OCI-LY1 (cell line): ENCODE data around the gene FBXO41.
A peak's percentile ranks its signal among the peaks of the same experiment; 100 is the strongest.

ENCODE experiments used
- H2AFZ ChIP-seq: fragments of 200-600 bp; sonication (generic), shearing (Covaris generic); 2 replicates; pipeline ENCODE4 v1.6.0; 2014; ENCODE audit warnings: antibody characterized with exemption, mild to moderate bottlenecking, low read length
- H3F3A ChIP-seq: fragments of 200-600 bp; sonication (generic), shearing (Covaris generic); 2 replicates; pipeline ENCODE4 v1.6.0; 2014; ENCODE audit warnings: mild to moderate bottlenecking, antibody characterized with exemption, low read length, moderate library complexity; ENCODE audit not compliant: insufficient read depth
- H3K27ac ChIP-seq: fragments of 200-600 bp; sonication (generic); 2 replicates; pipeline ENCODE4 v1.5.1; 2014; ENCODE audit warnings: low read length, mixed run types, mild to moderate bottlenecking, low read depth; ENCODE audit not compliant: poor library complexity, severe bottlenecking
- H3K27me3 ChIP-seq: fragments of 200-600 bp; sonication (generic); 2 replicates; pipeline ENCODE4 v1.6.0; 2014; ENCODE audit warnings: antibody characterized with exemption, mild to moderate bottlenecking, low read length, moderate library complexity; ENCODE audit not compliant: insufficient read depth
- H3K36me3 ChIP-seq: fragments of 200-600 bp; sonication (generic); 2 replicates; pipeline ENCODE4 v1.6.1; 2014; ENCODE audit warnings: mild to moderate bottlenecking, antibody characterized with exemption, low read length, moderate library complexity, mixed read lengths; ENCODE audit not compliant: insufficient read depth
- H3K4me1 ChIP-seq: fragments of 200-600 bp; sonication (generic); 2 replicates; pipeline ENCODE4 v1.5.1; 2014; ENCODE audit warnings: mild to moderate bottlenecking, low read length, moderate library complexity; ENCODE audit not compliant: insufficient read depth, severe bottlenecking
- H3K4me2 ChIP-seq: fragments of 200-600 bp; sonication (generic), shearing (Covaris generic); 2 replicates; pipeline ENCODE4 v1.6.1; 2014; ENCODE audit warnings: low read length
- H3K4me3 ChIP-seq: fragments of 200-600 bp; sonication (generic); 2 replicates; pipeline ENCODE4 v1.5.1; 2014; ENCODE audit warnings: low read length, low read depth, mild to moderate bottlenecking, mixed read lengths; ENCODE audit not compliant: poor library complexity, severe bottlenecking
- H3K79me2 ChIP-seq: fragments of 200-600 bp; shearing (Covaris generic); 2 replicates; pipeline ENCODE4 v1.6.1; 2016; ENCODE audit warnings: mixed run types, low read length, mixed read lengths; ENCODE audit not compliant: insufficient read depth
- H3K9ac ChIP-seq: fragments of 200-600 bp; sonication (generic), shearing (Covaris generic); 2 replicates; pipeline ENCODE4 v1.6.1; 2014; ENCODE audit warnings: mild to moderate bottlenecking, low read length, mixed read lengths
- H3K9me2 ChIP-seq: fragments of 200-600 bp; sonication (generic), shearing (Covaris generic); 2 replicates; pipeline ENCODE4 v1.6.1; 2014; ENCODE audit warnings: low read depth, mild to moderate bottlenecking, low read length, mixed read lengths
- H3K9me3 ChIP-seq: fragments of 200-600 bp; shearing (Covaris generic); 2 replicates; pipeline ENCODE4 v1.6.1; 2014; ENCODE audit warnings: low read length, mixed read lengths
- H4K20me1 ChIP-seq: fragments of 200-600 bp; sonication (generic), shearing (Covaris generic); 2 replicates; pipeline ENCODE4 v1.6.0; 2016; ENCODE audit warnings: mild to moderate bottlenecking, low read length; ENCODE audit not compliant: insufficient read depth
- CTCF ChIP-seq: fragments of 200-600 bp; sonication (generic), shearing (Covaris generic); IDR thresholded peaks from 2 replicates; pipeline ENCODE4 v1.5.1; 2017; ENCODE audit warnings: mild to moderate bottlenecking, antibody characterized with exemption, low read length, moderate library complexity, mixed read lengths
- EZH2 ChIP-seq: fragments of 200-600 bp; sonication (generic), shearing (Covaris generic); IDR thresholded peaks from 2 replicates; pipeline ENCODE4 v1.8.0; 2017; ENCODE audit warnings: borderline replicate concordance, mixed run types, mild to moderate bottlenecking, antibody characterized with exemption, low read length, moderate library complexity, mixed read lengths

FBXO41 gene

DNA sequence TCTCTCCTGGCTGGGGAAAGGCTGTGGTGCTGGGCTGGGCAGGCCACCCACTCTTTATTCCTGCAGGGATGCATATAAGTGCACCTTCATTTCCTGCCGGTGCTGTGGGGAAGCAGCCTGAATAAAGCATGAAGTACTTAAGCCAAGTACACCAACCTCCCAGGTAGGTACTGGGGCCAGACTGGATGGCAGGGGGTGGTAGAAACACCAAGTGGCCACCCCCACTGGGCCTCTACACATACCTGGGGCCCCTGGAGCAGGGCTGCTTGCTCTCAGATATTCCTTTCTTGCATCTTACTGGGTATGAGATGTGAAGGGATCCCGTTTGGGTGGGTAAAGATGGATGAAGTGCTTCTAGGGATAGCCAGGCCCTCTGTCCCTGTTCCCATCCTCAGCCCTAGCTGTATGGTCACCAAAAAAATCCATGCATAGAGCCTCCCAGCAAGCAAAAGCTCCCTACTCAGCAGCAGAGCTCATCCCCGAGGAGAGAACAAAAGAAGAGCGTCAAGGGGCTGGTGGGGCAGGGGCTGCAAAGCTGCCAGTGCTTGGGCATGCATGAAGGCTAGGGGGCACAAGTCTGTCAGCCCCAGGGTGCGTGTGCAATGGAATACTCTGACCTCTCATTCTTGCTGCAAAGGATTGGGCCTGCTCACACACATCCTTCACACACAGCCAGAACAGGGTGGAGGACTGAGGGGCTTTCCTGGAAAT lies 28.2 kb downstream of the FBXO41 start:
- TF ChIP-seq CTCF (no peak), EZH2 (no peak)
- Histone ChIP-seq H3K9ac (no peak overlapping the region), H3K4me1 (no peaks in the 10 kb centered on the region), H3K27me3 (no peaks in the 10 kb centered on the region), H3K4me3 (no peak overlapping the region), H4K20me1 (no peaks in the 10 kb centered on the region), H3K9me3 (no peaks in the 10 kb centered on the region), H3K9me2 (no peaks in the 10 kb centered on the region), H3K36me3 (peaks cover 90% of the 10 kb centered on the region), H3F3A (peaks cover 4% of the 10 kb centered on the region; the same call in 1 of the 2 replicates), H2AFZ (no peak overlapping the region), H3K27ac (no peak overlapping the region), H3K4me2 (no peak overlapping the region), H3K79me2 (no peaks in the 10 kb centered on the region)

- H3K36me3 ChIP-seq = peaks cover 92% of the 10 kb centered on the region
- no peak overlapping the region for H3K4me2 ChIP-seq
- H3K9ac ChIP-seq = no peak overlapping the region
- H3K4me1 ChIP-seq = no peaks in the 10 kb centered on the region
- no peaks in the 10 kb centered on the region for H3K27me3 ChIP-seq
- H3K9me2 ChIP-seq = no peaks in the 10 kb centered on the region
- no peak overlapping the region for H3K27ac ChIP-seq
- H3K9me3 ChIP-seq = no peaks in the 10 kb centered on the region
- H4K20me1 ChIP-seq = no peaks in the 10 kb centered on the region
- H2AFZ ChIP-seq = no peak overlapping the region
- TF ChIP-seq CTCF (no peak), EZH2 (no peak)
- H3K79me2 ChIP-seq = no peaks in the 10 kb centered on the region
- H3F3A ChIP-seq = peaks cover 7% of the 10 kb centered on the region
- no peak overlapping the region for H3K4me3 ChIP-seq
Observed at GRCh38 chr2:73255007-73255644, 29.2 kb downstream of the FBXO41 start.

DNA sequence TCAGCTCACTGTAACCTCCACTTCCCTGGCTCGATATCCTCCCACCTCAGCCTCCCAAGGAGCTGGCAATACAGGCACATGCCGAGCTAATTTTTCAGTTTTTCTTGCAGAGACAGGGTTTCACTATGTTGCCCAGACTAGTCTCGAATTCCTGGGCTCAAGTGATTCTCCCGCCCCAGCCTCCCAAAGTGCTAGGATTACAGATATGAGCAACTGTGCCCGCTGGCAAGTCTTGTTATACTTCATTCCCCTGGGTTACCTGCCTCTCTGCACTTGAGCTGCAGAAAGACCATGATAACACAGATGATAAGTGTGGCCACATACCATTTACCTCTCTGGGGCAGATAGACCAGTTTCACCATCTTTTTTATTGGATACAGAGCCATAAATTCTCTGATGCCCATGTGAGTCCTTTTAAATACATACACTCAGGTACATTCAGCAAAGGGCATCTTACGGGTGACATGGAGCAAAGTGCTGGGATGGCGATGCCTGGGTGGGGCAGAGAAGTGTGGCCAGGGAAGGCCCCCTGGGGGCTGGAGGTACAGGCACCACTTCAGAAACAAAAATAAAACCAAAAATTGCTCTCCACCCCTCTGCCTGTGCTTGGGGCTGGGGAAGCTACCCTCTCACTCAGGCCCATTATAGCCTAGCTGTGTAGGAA lies 29.8 kb downstream of the FBXO41 start:
- Histone ChIP-seq H3K36me3 (peaks cover 92% of the 10 kb centered on the region), H3K27ac (peak overlapping the region; percentile 53)

More for the DNA sequence above, 29.8 kb downstream of the FBXO41 start:
- H3K27me3 ChIP-seq = no peaks in the 10 kb centered on the region
- H3K4me3 ChIP-seq = no peak overlapping the region
- H3K4me1 ChIP-seq = no peaks in the 10 kb centered on the region
- peaks cover 7% of the 10 kb centered on the region for H3F3A ChIP-seq
- H3K4me2 ChIP-seq = no peak overlapping the region
- TF ChIP-seq EZH2 (no peak), CTCF (no peak)
- H3K9me3 ChIP-seq = no peaks in the 10 kb centered on the region
- no peak overlapping the region for H2AFZ ChIP-seq
- H3K9me2 ChIP-seq = no peaks in the 10 kb centered on the region
- no peak overlapping the region for H3K9ac ChIP-seq
- H4K20me1 ChIP-seq = no peaks in the 10 kb centered on the region
- no peaks in the 10 kb centered on the region for H3K79me2 ChIP-seq
